Type B pancreatic cell (in vitro differentiated cells): ENCODE data around the gene GRIP1. TPM values are rescaled to one million over a fixed set of nuclear protein-coding genes. Genes with fewer than 3 reads are reported as not detected.

Experiments used
- DNase-seq: peaks from one replicate; pipeline ENCODE4 v3.0.0; 2021; ENCODE audit warnings: mixed read lengths; ENCODE audit not compliant: unreplicated experiment; ENCODE audit errors: extremely low spot score
- H3K27ac Mint-ChIP-seq: 2 replicates; pipeline ENCODE4 v1.8.0; 2021; ENCODE audit warnings: mild to moderate bottlenecking, mixed read lengths
- H3K27me3 Mint-ChIP-seq: 2 replicates; pipeline ENCODE4 v1.8.0; 2021; ENCODE audit warnings: mixed read lengths
- H3K36me3 Mint-ChIP-seq: 2 replicates; pipeline ENCODE4 v1.8.0; 2021; ENCODE audit warnings: mixed read lengths
- H3K4me1 Mint-ChIP-seq: one replicate; pipeline ENCODE4 v1.8.0; 2021; ENCODE audit warnings: mixed read lengths; ENCODE audit not compliant: unreplicated experiment
- H3K4me3 Mint-ChIP-seq: 2 replicates; pipeline ENCODE4 v1.8.0; 2021; ENCODE audit warnings: mild to moderate bottlenecking, mixed read lengths
- H3K9me3 Mint-ChIP-seq: 2 replicates; pipeline ENCODE4 v1.8.0; 2021; ENCODE audit warnings: mixed read lengths
- total RNA-seq: library from RNA; stranded (reverse); gene quantifications from 2 replicates; pipeline ENCODE4 v1.2.1, GENCODE V29; 2021; ENCODE audit warnings: low replicate concordance
- TF ChIP-seq, protein P1 (sequence below): fragments of 200-600 bp; sonication (generic); conservative IDR thresholded peaks from 2 replicates; pipeline ENCODE4 v1.5.0; 2021; ENCODE audit warnings: antibody characterized with exemption, mild to moderate bottlenecking

Gene GRIP1
- total RNA-seq, 1 donor from 2014 or later, result 29.0 TPM

DNA sequence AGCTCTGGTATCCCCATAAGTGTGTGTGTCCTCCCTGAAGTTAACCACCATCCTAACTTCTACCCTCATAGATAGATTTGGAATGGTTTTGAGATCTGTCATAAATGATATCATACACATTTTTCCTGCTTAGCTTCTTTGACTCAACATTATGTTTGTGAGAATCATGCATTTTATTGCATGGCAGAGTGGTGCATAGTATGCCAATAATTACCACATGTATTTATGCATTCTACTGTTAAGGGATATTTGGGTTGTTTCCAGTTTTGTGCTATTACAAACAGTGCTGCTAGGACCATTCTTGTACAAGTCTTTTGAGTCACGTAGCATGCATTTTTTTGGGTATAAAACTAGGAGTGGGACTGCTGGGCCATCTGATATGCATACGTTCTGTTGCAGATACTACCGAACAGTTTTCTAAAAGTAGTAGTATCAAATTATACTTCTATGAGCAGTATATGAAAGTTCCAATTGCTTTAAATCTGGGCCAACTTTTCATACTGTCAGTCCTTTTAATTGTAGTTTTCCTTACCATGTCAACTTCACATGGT is 13.4 kb downstream of the GRIP1 start:
- no peak overlapping the region for H3K27ac Mint-ChIP-seq
- H3K4me3 Mint-ChIP-seq, result no peak overlapping the region
- no peaks in the 10 kb centered on the region for H3K27me3 Mint-ChIP-seq
- TF ChIP-seq, protein P1, sequence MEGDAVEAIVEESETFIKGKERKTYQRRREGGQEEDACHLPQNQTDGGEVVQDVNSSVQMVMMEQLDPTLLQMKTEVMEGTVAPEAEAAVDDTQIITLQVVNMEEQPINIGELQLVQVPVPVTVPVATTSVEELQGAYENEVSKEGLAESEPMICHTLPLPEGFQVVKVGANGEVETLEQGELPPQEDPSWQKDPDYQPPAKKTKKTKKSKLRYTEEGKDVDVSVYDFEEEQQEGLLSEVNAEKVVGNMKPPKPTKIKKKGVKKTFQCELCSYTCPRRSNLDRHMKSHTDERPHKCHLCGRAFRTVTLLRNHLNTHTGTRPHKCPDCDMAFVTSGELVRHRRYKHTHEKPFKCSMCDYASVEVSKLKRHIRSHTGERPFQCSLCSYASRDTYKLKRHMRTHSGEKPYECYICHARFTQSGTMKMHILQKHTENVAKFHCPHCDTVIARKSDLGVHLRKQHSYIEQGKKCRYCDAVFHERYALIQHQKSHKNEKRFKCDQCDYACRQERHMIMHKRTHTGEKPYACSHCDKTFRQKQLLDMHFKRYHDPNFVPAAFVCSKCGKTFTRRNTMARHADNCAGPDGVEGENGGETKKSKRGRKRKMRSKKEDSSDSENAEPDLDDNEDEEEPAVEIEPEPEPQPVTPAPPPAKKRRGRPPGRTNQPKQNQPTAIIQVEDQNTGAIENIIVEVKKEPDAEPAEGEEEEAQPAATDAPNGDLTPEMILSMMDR, result no peak
- no peaks in the 10 kb centered on the region for H3K9me3 Mint-ChIP-seq
- H3K36me3 Mint-ChIP-seq, result no peaks in the 10 kb centered on the region
- DNase-seq, result no peak
- no peaks in the 10 kb centered on the region for H3K4me1 Mint-ChIP-seq

DNA sequence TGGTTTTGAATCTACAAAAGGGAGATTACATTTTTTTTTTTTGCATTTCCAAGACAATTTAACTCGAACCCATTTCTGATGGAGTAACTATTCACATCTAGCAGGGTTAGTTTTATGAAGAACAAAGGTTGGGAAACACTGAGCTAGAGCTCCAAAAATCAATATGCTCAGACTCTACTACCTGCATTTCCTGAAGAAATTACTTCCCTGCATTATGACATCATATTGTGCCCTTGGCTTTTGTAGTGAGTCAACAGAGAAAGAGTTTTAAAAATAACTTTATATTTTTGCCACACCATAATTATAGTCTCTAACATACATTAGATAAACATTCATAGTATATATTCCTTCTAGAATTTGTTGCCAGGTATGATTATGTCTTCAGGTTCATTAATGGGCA is 14.8 kb downstream of the GRIP1 start:
- TF ChIP-seq, protein P1, result no peak
- Mint-ChIP-seq H3K4me3 (no peak overlapping the region), H3K9me3 (no peaks in the 10 kb centered on the region), H3K36me3 (no peaks in the 10 kb centered on the region), H3K27ac (no peak overlapping the region), H3K27me3 (no peaks in the 10 kb centered on the region), H3K4me1 (no peaks in the 10 kb centered on the region)
- DNase-seq, result no peak

DNA sequence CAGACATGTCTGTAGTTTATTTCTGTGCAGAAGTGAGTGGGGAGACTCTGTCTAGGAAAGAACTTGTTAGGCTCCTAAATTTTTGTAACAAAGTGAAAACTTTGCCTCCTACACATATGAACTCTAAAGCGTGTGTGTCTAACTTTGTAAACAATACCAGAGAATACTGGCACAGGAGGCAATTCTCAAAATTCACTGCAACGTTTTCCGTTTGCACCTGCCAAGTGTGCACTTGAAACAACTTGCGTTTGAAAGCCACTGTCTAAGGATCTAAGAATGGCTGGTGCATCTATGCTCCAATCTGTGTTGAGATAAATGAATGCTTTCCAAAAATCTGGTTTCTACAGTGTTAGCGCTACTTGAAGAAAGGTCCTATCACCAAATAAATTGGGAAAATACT is 15.3 kb downstream of the GRIP1 start:
- H3K36me3 Mint-ChIP-seq, result no peaks in the 10 kb centered on the region
- H3K4me1 Mint-ChIP-seq, result no peaks in the 10 kb centered on the region
- no peak for DNase-seq
- no peak overlapping the region for H3K27ac Mint-ChIP-seq
- H3K9me3 Mint-ChIP-seq, result no peaks in the 10 kb centered on the region
- TF ChIP-seq, protein P1, result no peak
- H3K27me3 Mint-ChIP-seq, result no peaks in the 10 kb centered on the region
- H3K4me3 Mint-ChIP-seq, result no peak overlapping the region

DNA sequence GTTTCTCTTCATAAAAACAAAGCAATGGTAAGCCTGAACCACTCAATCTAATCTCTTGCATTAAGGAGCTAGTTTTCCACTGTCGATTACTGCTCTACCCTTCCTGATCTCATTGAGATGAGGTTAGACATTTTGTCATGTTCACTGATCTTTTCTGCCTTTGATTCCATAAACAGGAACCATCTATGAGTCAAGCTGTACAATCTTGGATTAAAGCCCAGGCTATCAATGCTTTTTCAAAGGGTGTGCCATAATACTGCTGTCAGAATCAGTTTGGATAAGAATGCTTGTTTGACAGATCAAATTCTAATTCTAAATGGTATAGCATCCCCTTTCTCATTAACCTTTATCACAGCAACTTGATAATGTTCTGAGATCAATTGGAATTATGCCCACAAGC is 16.1 kb downstream of the GRIP1 start:
- H3K4me3 Mint-ChIP-seq, result no peak overlapping the region
- no peaks in the 10 kb centered on the region for H3K36me3 Mint-ChIP-seq
- no peak overlapping the region for H3K27ac Mint-ChIP-seq
- DNase-seq, result no peak
- TF ChIP-seq, protein P1, result no peak
- no peaks in the 10 kb centered on the region for H3K27me3 Mint-ChIP-seq
- H3K9me3 Mint-ChIP-seq, result no peaks in the 10 kb centered on the region
- no peaks in the 10 kb centered on the region for H3K4me1 Mint-ChIP-seq

DNA sequence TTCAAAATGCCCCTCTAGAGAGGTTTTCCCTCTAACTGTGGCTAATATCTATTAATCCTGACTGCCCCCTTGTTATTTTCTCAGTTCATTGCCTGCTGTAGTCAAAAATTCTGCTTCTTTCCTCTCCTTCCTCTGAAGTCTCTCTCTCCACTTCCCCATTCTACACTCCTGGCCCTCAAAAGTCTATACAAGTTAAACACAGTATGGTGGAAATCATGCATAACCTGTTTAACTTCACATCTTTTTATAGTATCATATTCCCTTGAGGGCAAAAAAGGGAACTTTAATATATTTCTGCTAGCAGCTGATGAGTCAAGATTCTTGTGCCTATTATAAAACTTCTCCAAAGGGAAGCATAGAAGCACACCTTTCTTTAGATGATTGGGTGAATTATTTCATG is 16.7 kb downstream of the GRIP1 start:
- H3K4me3 Mint-ChIP-seq, result no peak overlapping the region
- no peaks in the 10 kb centered on the region for H3K27me3 Mint-ChIP-seq
- no peaks in the 10 kb centered on the region for H3K9me3 Mint-ChIP-seq
- peak overlapping the region; percentile 20 for H3K27ac Mint-ChIP-seq
- TF ChIP-seq, protein P1, result no peak
- no peaks in the 10 kb centered on the region for H3K36me3 Mint-ChIP-seq
- H3K4me1 Mint-ChIP-seq, result no peaks in the 10 kb centered on the region
- DNase-seq, result no peak

DNA sequence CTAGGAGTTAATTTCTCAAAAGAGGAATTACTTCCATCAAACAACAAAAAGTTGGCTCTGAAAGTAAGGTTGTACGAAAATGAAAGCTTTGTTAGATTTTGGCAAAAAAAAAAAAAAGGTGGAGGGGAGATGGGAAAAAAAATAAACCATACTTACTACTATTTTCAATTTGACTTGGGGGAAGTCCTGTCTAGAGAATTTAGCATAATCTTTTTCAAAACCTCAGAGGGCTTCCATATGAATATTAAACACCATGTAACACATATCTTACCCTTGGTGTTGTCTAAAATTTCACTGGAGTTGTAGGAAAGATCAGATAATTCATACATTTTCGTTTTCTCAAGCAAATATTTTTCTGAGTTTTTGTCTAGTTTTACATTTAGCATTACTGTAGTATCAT is 17.5 kb downstream of the GRIP1 start:
- no peak overlapping the region for H3K4me3 Mint-ChIP-seq
- no peaks in the 10 kb centered on the region for H3K4me1 Mint-ChIP-seq
- no peak overlapping the region for H3K27ac Mint-ChIP-seq
- H3K27me3 Mint-ChIP-seq, result no peaks in the 10 kb centered on the region
- TF ChIP-seq, protein P1, result no peak
- no peaks in the 10 kb centered on the region for H3K36me3 Mint-ChIP-seq
- no peaks in the 10 kb centered on the region for H3K9me3 Mint-ChIP-seq
- DNase-seq, result no peak
